ENCODE results near the gene CCDC3. TPM values are rescaled to one million over a fixed set of nuclear protein-coding genes. Genes with fewer than 3 reads are reported as not detected.

Gene CCDC3
- total RNA-seq, 1 experiment from 2014 or later, result not detected

GRCh38 chr10:13026873-13027272 lies 25.4 kb upstream of the CCDC3 start:
- Histone ChIP-seq H3K4me1 (ENCODE audit: insufficient read depth, low read length) (no peaks in the 10 kb centered on the region), H3K27ac (ENCODE audit: low read length) (no peak overlapping the region), H3K4me3 (ENCODE audit: low read length) (no peak overlapping the region), H3K9ac (ENCODE audit: low read length) (no peak overlapping the region), H3K36me3 (ENCODE audit: low read depth, low read length) (no peaks in the 10 kb centered on the region), H3K9me3 (ENCODE audit: low read length) (no peaks in the 10 kb centered on the region), H3F3A (ENCODE audit: low read length, unreplicated experiment) (no peaks in the 10 kb centered on the region), H3K9me2 (replicated peaks; ENCODE audit: low read length) (no peaks in the 10 kb centered on the region), H4K20me1 (ENCODE audit: low read length) (no peaks in the 10 kb centered on the region), H3K4me2 (ENCODE audit: low read length) (no peak overlapping the region), H3K27me3 (ENCODE audit: low read length) (no peaks in the 10 kb centered on the region), H3K79me2 (ENCODE audit: low read length) (no peaks in the 10 kb centered on the region), H2AFZ (ENCODE audit: low read length) (no peak overlapping the region)
- POLR2A ChIA-PET (ENCODE audit: unreplicated experiment), result no interaction called here
- BruUV-seq (replicated peaks), result no TSS peak
- intact Hi-C loops (cut with micrococcal nuclease), result no loop called here
- TF ChIP-seq EZH2 (IDR thresholded peaks at IDR 0.05; ENCODE audit: low read length, unreplicated experiment) (no peak), EZH2phosphoT487 (IDR thresholded peaks at IDR 0.05; ENCODE audit: borderline replicate concordance, low read length) (no peak)
- TF ChIP-seq, protein P1, sequence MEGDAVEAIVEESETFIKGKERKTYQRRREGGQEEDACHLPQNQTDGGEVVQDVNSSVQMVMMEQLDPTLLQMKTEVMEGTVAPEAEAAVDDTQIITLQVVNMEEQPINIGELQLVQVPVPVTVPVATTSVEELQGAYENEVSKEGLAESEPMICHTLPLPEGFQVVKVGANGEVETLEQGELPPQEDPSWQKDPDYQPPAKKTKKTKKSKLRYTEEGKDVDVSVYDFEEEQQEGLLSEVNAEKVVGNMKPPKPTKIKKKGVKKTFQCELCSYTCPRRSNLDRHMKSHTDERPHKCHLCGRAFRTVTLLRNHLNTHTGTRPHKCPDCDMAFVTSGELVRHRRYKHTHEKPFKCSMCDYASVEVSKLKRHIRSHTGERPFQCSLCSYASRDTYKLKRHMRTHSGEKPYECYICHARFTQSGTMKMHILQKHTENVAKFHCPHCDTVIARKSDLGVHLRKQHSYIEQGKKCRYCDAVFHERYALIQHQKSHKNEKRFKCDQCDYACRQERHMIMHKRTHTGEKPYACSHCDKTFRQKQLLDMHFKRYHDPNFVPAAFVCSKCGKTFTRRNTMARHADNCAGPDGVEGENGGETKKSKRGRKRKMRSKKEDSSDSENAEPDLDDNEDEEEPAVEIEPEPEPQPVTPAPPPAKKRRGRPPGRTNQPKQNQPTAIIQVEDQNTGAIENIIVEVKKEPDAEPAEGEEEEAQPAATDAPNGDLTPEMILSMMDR (conservative IDR thresholded peaks at IDR 0.05; ENCODE audit: low read depth, low read length), result no peak
- CTCF ChIA-PET, result no interaction called here
- ATAC-seq (no peak), DNase-seq (no peak)

DNA sequence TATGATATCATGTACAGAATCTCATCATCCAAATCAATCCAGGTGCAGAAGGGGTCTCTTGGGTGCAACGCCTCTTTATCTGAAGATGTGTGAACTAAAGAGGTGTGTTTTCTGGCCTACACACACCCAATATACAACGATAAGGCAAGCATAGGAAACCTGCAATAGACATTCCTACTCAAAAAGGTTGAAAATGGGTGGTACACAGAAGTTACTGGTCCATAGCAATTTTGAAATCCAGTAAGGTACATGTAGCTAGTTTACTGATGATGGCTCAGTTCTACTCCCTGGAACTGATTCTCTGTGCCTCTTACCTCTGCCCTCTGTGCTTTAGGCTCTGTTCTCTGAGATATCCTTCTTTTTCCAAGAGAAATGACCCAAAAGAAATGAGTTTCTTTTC lies 22.2 kb upstream of the CCDC3 start:
- ATAC-seq, result no peak
- CTCF ChIA-PET, result interaction anchor here (0.7 kb wide), 1 partner anchor 61 kb away, joined by 9 read pairs; no protein-coding TSS in a partner anchor
- no peaks in the 10 kb centered on the region for H3K27me3 ChIP-seq (ENCODE audit: low read length)
- no peak for DNase-seq
- POLR2A ChIA-PET (ENCODE audit: unreplicated experiment), result no interaction called here
- no peaks in the 10 kb centered on the region for H3K9me2 ChIP-seq (replicated peaks; ENCODE audit: low read length)
- H3K4me1 ChIP-seq (ENCODE audit: insufficient read depth, low read length), result no peaks in the 10 kb centered on the region
- no peaks in the 10 kb centered on the region for H3K9me3 ChIP-seq (ENCODE audit: low read length)
- H3K9ac ChIP-seq (ENCODE audit: low read length), result no peak overlapping the region
- no TSS peak for BruUV-seq (replicated peaks)
- H3K27ac ChIP-seq (ENCODE audit: low read length), result no peak overlapping the region
- H2AFZ ChIP-seq (ENCODE audit: low read length), result no peak overlapping the region
- no peaks in the 10 kb centered on the region for H3K36me3 ChIP-seq (ENCODE audit: low read depth, low read length)
- H3K4me3 ChIP-seq (ENCODE audit: low read length), result no peak overlapping the region
- intact Hi-C loops (cut with micrococcal nuclease), result no loop called here
- no peak overlapping the region for H3K4me2 ChIP-seq (ENCODE audit: low read length)
- no peaks in the 10 kb centered on the region for H3F3A ChIP-seq (ENCODE audit: low read length, unreplicated experiment)
- H3K79me2 ChIP-seq (ENCODE audit: low read length), result no peaks in the 10 kb centered on the region
- TF ChIP-seq EZH2phosphoT487 (IDR thresholded peaks at IDR 0.05; ENCODE audit: borderline replicate concordance, low read length) (no peak), EZH2 (IDR thresholded peaks at IDR 0.05; ENCODE audit: low read length, unreplicated experiment) (no peak)
- TF ChIP-seq, protein P1 (conservative IDR thresholded peaks at IDR 0.05; ENCODE audit: low read depth, low read length), result no peak
- H4K20me1 ChIP-seq (ENCODE audit: low read length), result no peaks in the 10 kb centered on the region

DNA sequence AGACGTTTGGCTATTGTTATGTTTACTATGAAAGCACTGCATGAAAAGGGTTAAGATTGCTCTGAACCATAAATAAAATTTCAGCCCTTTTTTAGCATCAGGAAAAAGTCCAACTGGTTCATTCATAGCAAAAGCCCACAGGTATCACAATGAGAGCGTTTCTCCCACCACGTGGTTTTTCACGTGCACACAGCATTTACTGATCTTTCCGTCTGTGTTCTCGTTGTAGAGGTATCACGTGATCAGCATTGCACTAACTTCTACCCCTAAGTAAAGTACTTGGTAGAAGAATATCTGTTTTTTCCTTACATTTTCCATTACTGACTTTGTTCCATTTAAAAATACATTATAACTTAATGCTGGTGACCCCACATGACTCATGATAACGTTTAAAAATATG lies 17.8 kb upstream of the CCDC3 start:
- CTCF ChIA-PET, result no interaction called here
- no peak for DNase-seq
- Histone ChIP-seq H3K4me3 (ENCODE audit: low read length) (no peak overlapping the region), H3K4me2 (ENCODE audit: low read length) (no peak overlapping the region), H2AFZ (ENCODE audit: low read length) (no peak overlapping the region), H3K9ac (ENCODE audit: low read length) (no peak overlapping the region), H3K9me3 (ENCODE audit: low read length) (no peaks in the 10 kb centered on the region), H3K9me2 (replicated peaks; ENCODE audit: low read length) (no peaks in the 10 kb centered on the region), H3K79me2 (ENCODE audit: low read length) (no peaks in the 10 kb centered on the region), H3F3A (ENCODE audit: low read length, unreplicated experiment) (no peaks in the 10 kb centered on the region), H3K27me3 (ENCODE audit: low read length) (no peaks in the 10 kb centered on the region), H3K27ac (ENCODE audit: low read length) (no peak overlapping the region), H4K20me1 (ENCODE audit: low read length) (no peaks in the 10 kb centered on the region), H3K36me3 (ENCODE audit: low read depth, low read length) (no peaks in the 10 kb centered on the region), H3K4me1 (ENCODE audit: insufficient read depth, low read length) (peaks cover 5% of the 10 kb centered on the region; the same call in 1 of the 2 replicates)
- POLR2A ChIA-PET (ENCODE audit: unreplicated experiment), result no interaction called here
- TF ChIP-seq EZH2phosphoT487 (IDR thresholded peaks at IDR 0.05; ENCODE audit: borderline replicate concordance, low read length), result no peak
- TF ChIP-seq, protein P1 (conservative IDR thresholded peaks at IDR 0.05; ENCODE audit: low read depth, low read length), result no peak
- TF ChIP-seq EZH2 (IDR thresholded peaks at IDR 0.05; ENCODE audit: low read length, unreplicated experiment), result no peak
- intact Hi-C loops (cut with micrococcal nuclease), result no loop called here
- no peak for ATAC-seq
- no TSS peak for BruUV-seq (replicated peaks)
